22Rv1 (cell line): Measurements from ENCODE around the gene U2AF2.

ENCODE experiments used
- ZFX ChIP-seq: fragments of 450-650 bp; IDR thresholded peaks from 2 replicates; pipeline ENCODE4 v1.6.1; 2017; ENCODE audit warnings: antibody characterized with exemption, borderline replicate concordance
- TF ChIP-seq, protein P1 (sequence below): fragments of 450-650 bp; IDR thresholded peaks from 2 replicates; pipeline ENCODE4 v1.5.1; 2017; ENCODE audit warnings: mild to moderate bottlenecking

GRCh38 chr19:55705972-55706371 lies 51.1 kb downstream of the U2AF2 start:
- TF ChIP-seq, protein P1, sequence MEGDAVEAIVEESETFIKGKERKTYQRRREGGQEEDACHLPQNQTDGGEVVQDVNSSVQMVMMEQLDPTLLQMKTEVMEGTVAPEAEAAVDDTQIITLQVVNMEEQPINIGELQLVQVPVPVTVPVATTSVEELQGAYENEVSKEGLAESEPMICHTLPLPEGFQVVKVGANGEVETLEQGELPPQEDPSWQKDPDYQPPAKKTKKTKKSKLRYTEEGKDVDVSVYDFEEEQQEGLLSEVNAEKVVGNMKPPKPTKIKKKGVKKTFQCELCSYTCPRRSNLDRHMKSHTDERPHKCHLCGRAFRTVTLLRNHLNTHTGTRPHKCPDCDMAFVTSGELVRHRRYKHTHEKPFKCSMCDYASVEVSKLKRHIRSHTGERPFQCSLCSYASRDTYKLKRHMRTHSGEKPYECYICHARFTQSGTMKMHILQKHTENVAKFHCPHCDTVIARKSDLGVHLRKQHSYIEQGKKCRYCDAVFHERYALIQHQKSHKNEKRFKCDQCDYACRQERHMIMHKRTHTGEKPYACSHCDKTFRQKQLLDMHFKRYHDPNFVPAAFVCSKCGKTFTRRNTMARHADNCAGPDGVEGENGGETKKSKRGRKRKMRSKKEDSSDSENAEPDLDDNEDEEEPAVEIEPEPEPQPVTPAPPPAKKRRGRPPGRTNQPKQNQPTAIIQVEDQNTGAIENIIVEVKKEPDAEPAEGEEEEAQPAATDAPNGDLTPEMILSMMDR, result no peak
- TF ChIP-seq ZFX, result no peak
